Fibroblast of mammary gland (primary cell): ENCODE measurements around the gene TMEM184A.

Source experiments
- DNase-seq: peaks from one replicate; pipeline ENCODE4 v3.0.0-alpha.2; 2010; ENCODE audit warnings: low read depth
- H3K4me3 ChIP-seq: 2 replicates; pipeline ENCODE4 v1.5.1; 2011; ENCODE audit warnings: low read depth, mild to moderate bottlenecking, low read length, moderate library complexity; ENCODE audit not compliant: control insufficient read depth
- TF ChIP-seq, protein P1 (sequence below): conservative IDR thresholded peaks from 2 replicates; pipeline ENCODE4 v1.5.1; 2011; ENCODE audit warnings: low read depth, low read length, inconsistent platforms; ENCODE audit not compliant: control insufficient read depth, insufficient read depth

The TMEM184A gene

DNA sequence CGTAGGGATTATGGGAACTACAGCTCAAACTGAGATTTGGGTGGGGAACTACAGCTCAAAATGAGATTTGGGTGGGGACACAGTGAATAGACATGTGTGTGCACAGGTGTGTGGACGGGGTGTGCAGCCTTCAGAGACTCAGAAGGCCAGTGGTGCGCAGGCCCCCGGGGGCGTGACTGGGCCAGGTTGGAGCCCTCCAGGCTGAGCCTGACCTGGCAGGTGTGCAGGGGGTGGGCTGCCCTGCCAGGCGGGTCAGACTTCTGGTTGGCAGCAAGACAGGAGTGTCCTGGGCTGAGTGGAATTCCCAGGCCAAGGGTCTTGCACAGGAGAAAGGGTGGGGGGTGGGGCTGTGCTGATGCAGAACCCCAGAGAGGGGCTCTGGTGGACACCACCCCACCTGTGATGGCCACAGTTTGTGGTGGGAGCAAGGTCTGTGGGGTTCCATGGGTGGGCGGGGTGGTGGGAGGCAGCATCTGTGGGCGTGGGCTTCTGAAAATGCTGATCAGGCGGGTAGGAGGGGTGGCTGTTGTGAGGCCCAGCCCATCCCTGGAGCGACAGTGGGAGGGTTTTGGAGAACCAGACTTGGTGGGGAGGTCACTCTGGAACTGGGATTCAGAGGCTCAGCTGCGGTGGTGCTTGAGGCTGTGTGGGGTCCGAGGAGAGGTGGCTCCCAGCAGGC is 43.1 kb upstream of the TMEM184A start:
- DNase-seq, result no peak
- TF ChIP-seq, protein P1, sequence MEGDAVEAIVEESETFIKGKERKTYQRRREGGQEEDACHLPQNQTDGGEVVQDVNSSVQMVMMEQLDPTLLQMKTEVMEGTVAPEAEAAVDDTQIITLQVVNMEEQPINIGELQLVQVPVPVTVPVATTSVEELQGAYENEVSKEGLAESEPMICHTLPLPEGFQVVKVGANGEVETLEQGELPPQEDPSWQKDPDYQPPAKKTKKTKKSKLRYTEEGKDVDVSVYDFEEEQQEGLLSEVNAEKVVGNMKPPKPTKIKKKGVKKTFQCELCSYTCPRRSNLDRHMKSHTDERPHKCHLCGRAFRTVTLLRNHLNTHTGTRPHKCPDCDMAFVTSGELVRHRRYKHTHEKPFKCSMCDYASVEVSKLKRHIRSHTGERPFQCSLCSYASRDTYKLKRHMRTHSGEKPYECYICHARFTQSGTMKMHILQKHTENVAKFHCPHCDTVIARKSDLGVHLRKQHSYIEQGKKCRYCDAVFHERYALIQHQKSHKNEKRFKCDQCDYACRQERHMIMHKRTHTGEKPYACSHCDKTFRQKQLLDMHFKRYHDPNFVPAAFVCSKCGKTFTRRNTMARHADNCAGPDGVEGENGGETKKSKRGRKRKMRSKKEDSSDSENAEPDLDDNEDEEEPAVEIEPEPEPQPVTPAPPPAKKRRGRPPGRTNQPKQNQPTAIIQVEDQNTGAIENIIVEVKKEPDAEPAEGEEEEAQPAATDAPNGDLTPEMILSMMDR, result no peak
- H3K4me3 ChIP-seq, result no peak overlapping the region

GRCh38 chr7:1598286-1598685 is 42.3 kb upstream of the TMEM184A start:
- TF ChIP-seq, protein P1, result no peak

DNA sequence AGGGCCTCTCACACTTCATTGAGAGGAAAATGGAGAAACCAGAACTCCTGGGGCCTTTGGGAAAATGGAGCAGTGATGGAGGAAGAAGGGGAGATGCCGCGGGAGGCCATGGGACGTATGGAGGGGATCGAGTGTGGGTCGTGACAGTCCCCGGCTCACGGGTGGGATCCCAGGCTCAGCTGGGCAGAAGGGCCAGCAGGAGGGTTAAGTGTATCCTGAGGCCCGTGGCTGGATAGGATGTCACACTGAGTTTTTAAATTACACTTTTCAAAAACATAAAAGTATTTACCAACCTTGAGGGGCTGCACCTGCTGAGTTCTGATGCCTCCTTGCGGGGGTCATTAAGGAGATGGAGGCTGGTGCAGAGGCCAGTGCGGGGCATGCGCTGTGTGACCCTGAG is 41.8 kb upstream of the TMEM184A start:
- no peak for DNase-seq
- TF ChIP-seq, protein P1, result no peak

More at GRCh38 chr7:1598286-1598685, 42.3 kb upstream of the TMEM184A start:
- no peak for DNase-seq
- H3K4me3 ChIP-seq, result no peak overlapping the region

DNA sequence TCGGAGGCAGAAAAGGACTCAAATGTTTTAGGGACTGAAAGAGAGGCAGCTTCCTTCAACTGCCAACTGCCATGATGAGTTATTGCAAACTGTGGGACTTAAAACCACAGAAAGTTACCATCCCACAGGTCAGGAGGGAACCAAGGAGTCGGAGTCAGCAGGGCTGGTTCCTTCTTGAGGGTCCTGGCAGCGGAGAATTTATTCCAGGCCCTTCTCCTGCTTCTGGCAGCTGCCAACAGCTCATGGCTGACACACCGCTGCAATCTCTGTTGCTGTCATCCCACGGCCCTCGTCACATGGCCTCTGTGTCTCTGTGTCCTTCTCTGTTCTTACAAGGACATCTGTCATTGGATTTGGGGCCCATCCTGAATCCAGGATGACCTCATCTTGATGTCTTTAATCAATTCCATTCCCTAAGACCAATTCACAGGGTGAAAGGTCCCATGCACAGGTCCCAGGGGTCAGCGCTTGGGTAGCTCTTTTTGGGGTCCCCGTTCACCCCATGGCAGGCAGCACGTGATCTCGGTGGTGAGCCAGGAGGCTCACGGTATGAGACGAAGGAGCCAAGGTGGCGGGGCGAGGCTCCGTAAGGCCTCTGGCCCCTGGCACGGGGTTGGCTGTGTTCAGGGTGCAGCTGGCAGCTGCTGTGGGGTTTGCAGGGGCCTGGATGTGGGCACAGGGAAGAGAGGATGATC is 41.2 kb upstream of the TMEM184A start:
- H3K4me3 ChIP-seq, result no peak overlapping the region
- no peak for DNase-seq
- TF ChIP-seq, protein P1, result no peak

More for the DNA sequence above, 41.8 kb upstream of the TMEM184A start:
- no peak overlapping the region for H3K4me3 ChIP-seq

DNA sequence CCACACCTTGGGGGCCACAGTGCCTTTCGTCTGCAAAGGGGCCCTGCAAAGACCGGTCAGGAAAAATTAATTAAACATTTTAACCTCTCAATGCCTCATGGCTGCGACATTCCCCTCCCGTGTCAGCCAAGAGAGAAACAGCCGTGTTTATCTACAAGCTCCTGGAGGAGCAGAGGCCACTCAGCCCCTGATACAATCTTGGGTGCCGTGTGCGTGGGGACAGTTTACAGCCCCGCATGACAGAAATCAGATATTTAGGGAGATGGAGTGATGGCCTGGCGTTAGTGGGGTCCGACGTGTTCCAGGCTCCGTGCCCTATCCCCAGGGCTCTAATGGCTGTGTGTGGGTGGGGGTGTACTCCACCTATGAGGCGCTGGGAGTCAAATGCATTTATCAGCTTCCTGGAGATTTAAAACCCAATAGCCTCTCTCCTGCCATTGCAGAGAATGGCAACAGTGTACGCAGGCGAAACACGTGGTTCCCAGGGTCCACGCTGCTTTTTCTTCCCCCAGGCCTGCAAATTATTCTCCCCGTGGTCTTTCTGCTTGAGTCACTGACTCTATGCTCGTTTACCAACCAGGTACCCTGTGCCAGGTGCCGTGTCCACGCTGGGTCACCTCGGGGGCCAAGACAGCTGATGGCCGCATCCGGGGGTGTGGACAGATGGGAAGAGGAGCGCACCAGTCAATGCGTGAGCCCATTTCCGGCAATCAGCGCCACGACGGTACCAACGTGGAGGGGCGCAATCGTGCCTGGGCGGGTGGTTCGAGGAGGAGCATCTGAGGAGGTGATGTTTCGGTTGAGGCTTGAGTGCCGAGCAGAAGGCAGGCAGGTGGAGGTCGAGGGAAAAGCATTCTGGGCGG is 40.4 kb upstream of the TMEM184A start:
- TF ChIP-seq, protein P1, result no peak
- H3K4me3 ChIP-seq, result no peak overlapping the region
- DNase-seq, result no peak

DNA sequence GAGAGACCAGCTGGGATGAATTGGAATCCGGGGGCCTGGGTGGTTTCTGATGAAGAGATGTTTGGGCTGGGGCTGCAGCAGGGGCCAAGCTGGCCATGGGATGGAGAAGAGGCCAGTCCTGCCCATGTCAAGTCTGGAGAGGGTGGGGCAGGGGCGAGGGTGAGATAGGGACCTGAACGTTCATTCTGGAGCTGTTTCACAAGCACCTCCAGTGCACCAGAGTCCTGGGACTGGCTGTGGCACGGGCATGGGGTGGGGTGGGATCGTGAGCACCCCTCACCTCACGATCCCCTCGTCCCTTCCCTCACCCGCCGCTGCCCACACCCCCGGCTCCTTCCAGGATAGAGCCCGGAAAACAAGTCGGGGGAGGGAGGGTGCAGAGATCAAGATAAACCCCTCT is 39.6 kb upstream of the TMEM184A start:
- DNase-seq, result no peak
- H3K4me3 ChIP-seq, result no peak overlapping the region
- TF ChIP-seq, protein P1, result no peak
